Measurements from ENCODE around the gene SORCS2. TPM values are rescaled to one million over a fixed set of nuclear protein-coding genes. Genes with fewer than 3 reads are reported as not detected.
A peak's percentile ranks its signal among the peaks of the same experiment; 100 is the strongest.

The SORCS2 gene
- total RNA-seq, 6 donors from 2014 or later, result 2.2 to 28.3 (median 7.2) TPM

DNA sequence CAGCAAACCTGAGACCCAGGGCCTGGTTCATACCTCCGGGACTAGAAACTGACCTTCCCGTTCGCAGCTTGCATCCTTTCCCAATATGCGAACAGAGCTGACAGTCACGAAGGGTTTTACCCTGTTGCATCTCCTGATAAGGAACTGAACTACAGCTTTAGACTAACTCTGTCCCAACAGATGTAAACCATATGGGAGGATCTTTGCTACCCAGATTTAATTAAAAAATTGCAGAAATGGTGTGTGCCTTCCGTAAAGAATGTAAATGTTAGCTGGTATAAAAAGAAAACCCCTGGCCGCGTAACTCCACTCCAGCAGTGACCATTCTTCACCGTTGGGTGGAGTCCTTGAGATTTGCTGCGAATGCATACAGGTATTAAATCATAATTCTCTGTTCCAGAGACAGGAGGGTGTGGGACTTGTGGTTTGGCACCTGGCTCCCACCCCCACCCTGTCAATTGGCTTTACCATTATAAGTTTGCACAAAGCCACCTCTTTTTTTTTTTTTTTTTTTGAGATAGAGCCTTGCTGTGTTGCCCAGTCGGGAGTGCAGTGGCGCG is 40.6 kb upstream of the SORCS2 start:
- Histone ChIP-seq H3K36me3 (no peaks in the 10 kb centered on the region), H3K9me3 (no peaks in the 10 kb centered on the region), H3K4me1 (peaks cover 0 to 8% (median 0%) of the 10 kb centered on the region in 4 donors), H3K27me3 (no peaks in the 10 kb centered on the region), H3K27ac (no peak overlapping the region), H3K4me3 (no peak overlapping the region)
- WGBS, 2 donors, result 77 to 82% methylated on average over 12 to 13 of the region's 13 CpGs
- TF ChIP-seq POLR2A (IDR thresholded peaks at IDR 0.05) (no peak), POLR2AphosphoS5 (IDR thresholded peaks at IDR 0.05) (no peak), EP300 (IDR thresholded peaks at IDR 0.05) (no peak)
- TF ChIP-seq, protein P1, sequence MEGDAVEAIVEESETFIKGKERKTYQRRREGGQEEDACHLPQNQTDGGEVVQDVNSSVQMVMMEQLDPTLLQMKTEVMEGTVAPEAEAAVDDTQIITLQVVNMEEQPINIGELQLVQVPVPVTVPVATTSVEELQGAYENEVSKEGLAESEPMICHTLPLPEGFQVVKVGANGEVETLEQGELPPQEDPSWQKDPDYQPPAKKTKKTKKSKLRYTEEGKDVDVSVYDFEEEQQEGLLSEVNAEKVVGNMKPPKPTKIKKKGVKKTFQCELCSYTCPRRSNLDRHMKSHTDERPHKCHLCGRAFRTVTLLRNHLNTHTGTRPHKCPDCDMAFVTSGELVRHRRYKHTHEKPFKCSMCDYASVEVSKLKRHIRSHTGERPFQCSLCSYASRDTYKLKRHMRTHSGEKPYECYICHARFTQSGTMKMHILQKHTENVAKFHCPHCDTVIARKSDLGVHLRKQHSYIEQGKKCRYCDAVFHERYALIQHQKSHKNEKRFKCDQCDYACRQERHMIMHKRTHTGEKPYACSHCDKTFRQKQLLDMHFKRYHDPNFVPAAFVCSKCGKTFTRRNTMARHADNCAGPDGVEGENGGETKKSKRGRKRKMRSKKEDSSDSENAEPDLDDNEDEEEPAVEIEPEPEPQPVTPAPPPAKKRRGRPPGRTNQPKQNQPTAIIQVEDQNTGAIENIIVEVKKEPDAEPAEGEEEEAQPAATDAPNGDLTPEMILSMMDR (IDR thresholded peaks at IDR 0.05), result no peak
- DNase-seq (no peak), ATAC-seq (ENCODE audit: low FRiP score in 2 of 2) (no peak)

DNA sequence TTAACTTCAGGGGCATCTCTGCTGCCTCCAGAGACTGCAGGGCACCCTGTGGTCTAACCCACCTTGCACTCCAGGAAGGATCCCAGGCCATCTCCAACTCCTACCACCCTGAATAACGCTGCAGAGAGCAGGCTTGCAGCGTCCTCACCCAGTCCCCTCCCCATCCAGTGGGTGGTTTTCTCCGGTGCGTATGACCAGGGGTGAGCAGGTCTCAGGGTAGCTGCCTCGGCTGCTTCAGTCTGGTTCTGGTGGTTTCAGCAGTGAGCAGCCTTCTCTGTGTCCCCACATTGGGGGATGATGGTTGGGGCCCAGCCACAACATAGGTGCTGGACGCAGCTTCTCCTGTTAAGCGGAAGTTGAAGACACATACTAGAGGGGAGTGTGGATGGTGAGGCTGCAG is 38.6 kb upstream of the SORCS2 start:
- H3K9me3 ChIP-seq, result no peaks in the 10 kb centered on the region
- H3K4me3 ChIP-seq, result no peak overlapping the region
- DNase-seq (no peak), ATAC-seq (ENCODE audit: low FRiP score in 2 of 2) (no peak)
- no peaks in the 10 kb centered on the region for H3K36me3 ChIP-seq
- peaks cover 0 to 8% (median 0%) of the 10 kb centered on the region in 4 donors for H3K4me1 ChIP-seq
- H3K27ac ChIP-seq, result no peak overlapping the region
- H3K27me3 ChIP-seq, result no peaks in the 10 kb centered on the region
- TF ChIP-seq, protein P1 (IDR thresholded peaks at IDR 0.05), result no peak
- no peak for TF ChIP-seq POLR2AphosphoS5 (IDR thresholded peaks at IDR 0.05)
- TF ChIP-seq EP300 (IDR thresholded peaks at IDR 0.05), result no peak
- TF ChIP-seq POLR2A (IDR thresholded peaks at IDR 0.05), result no peak
- 85 to 94% methylated on average over 7 of the region's 7 CpGs for WGBS, 2 donors

DNA sequence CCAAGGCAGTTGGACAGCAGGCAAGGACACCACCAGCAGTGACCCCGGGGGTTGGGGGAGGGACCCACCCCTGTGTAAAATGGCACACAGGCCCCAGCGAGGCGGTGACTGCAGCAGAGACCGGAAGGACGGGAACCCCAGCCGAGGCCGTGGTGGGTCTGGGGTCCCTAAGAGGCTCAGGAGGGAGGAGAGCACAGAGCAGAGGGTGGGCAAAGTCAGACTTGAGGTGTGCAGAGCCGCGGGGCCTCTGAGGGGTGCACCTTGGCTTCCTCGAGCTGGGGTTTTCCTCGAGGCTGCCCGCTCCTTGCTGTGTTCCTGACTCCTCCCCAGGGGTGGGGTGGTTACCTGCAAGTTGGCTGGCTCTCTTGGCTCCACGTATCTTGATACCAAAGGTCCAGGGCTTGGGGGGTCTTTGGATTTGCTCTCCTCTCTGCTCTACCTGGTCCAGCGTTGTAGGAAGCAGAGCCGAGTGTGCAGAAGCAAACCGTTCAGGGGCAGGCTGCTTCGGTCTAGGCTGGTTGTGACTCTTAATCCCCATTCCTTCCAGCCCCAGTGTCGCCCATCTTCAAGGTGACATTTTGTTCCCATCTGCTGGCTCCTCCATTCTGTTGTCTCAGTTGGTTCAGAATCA is 37.9 kb upstream of the SORCS2 start:
- Histone ChIP-seq H3K9me3 (no peaks in the 10 kb centered on the region), H3K27me3 (no peaks in the 10 kb centered on the region), H3K36me3 (no peaks in the 10 kb centered on the region), H3K27ac (no peak overlapping the region), H3K4me3 (no peak overlapping the region), H3K4me1 (peaks cover 0 to 8% (median 0%) of the 10 kb centered on the region in 4 donors)
- no peak for DNase-seq
- TF ChIP-seq, protein P1 (IDR thresholded peaks at IDR 0.05), result no peak
- TF ChIP-seq POLR2A (IDR thresholded peaks at IDR 0.05), result no peak
- TF ChIP-seq POLR2AphosphoS5 (IDR thresholded peaks at IDR 0.05), result no peak
- no peak for TF ChIP-seq EP300 (IDR thresholded peaks at IDR 0.05)
- ATAC-seq (ENCODE audit: low FRiP score in 2 of 2), result no peak
- 85 to 86% methylated on average over 18 of the region's 18 CpGs for WGBS, 2 donors

DNA sequence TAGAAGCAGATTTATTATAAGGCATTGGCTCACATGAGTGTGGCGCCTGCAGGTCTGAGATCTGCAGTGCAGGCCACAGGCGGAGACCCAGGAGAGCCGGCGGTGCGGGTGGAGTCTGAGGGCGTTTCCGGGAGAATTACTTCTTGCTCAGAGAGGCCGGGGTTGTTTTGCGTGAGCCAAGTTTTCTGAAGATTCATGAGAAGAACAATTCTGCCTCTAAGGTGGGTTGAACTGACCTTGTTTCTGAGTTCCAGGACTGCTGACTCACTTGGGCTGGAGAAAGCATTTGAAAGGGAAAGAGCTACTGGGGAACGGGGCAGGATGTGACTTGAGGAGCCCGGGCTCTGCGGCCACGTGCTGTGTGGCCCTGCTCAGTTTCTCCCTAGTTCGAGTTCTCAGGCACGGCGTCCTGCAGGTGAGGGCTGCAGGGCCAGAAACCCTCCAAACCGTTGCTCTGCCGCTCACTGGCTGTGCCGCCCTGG is 36.7 kb upstream of the SORCS2 start:
- Histone ChIP-seq H3K27me3 (no peaks in the 10 kb centered on the region), H3K36me3 (no peaks in the 10 kb centered on the region), H3K27ac (peak overlapping the region in 1 of 4 donors; percentile 27), H3K9me3 (no peaks in the 10 kb centered on the region), H3K4me1 (peaks cover 0 to 8% (median 0%) of the 10 kb centered on the region in 4 donors), H3K4me3 (no peak overlapping the region)
- WGBS, 2 donors, result 70 to 80% methylated on average over 13 to 19 of the region's 19 CpGs
- peak in 1 of 2 donors; percentile 57 for ATAC-seq (ENCODE audit: low FRiP score in 2 of 2)
- no peak for TF ChIP-seq EP300 (IDR thresholded peaks at IDR 0.05)
- no peak for TF ChIP-seq POLR2AphosphoS5 (IDR thresholded peaks at IDR 0.05)
- no peak for TF ChIP-seq POLR2A (IDR thresholded peaks at IDR 0.05)
- TF ChIP-seq, protein P1 (IDR thresholded peaks at IDR 0.05), result no peak
- peak in 1 of 2 donors; percentile 14 for DNase-seq
